Embryonic facial prominence (tissue), 1 donor: ENCODE results near the gene MEIOSIN.

Experiments
- DNase-seq: peaks from one replicate; pipeline ENCODE4 v3.0.0-alpha.2; 2016; ENCODE audit errors: extremely low spot score

Gene MEIOSIN

DNA sequence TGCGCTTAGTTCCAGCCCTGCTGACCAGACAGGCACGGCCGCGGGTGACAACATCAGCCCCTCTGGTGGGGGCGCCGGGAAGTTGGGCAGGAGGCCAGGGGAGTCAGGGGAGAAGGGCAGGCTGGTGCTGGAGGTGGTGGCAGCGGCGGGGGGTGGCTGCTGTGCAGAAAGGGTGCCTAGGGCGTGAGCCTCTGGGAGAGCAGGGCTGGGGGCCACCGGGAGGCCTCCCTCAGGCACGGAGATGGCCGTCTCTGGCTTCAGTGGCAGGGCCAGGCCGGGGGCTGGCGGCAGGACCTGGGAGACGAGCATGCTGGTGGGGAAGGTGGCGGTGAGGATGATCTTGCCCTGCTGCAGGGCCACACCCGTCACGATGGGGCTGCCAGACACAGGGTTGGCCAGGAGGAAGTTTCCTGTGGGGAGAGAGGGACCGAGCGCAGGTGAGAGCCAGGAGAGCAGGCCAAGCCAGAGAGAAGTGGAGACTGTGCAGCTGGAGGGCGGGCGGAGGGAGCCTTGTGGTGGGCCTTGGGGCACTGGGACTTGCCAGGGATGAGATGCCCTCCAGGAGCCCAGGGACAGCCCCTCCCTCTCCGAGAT lies 32.6 kb downstream of the MEIOSIN start:
- DNase-seq: no peak

DNA sequence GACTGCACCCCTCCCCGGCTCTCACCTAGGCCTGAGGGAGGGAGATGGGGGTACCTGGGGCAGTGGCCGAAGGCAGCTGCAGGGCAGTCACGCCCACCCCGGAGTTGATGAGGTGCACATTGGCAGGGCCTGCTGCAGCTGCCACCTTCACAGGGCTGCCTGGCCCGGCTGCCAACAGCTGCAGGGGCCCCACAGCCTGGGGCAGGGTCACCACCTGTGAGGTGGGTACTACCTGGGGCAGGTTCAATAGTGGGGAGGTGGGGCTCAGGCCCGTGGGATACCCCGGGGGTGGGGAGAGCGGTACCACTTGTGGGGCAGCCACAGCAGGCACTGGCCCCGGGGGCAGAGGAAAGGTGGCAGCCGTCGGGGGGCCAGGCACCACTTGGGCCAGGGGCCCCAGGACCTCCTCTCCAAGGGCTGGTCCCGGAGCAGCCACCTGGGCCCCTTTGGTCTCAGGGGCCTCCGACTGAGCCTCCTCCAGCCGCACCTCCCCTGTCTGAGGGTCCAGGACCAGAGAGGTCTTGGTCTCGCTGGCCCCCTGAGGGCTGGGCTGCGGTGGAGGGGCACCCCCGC lies 33.1 kb downstream of the MEIOSIN start:
- no peak for DNase-seq

DNA sequence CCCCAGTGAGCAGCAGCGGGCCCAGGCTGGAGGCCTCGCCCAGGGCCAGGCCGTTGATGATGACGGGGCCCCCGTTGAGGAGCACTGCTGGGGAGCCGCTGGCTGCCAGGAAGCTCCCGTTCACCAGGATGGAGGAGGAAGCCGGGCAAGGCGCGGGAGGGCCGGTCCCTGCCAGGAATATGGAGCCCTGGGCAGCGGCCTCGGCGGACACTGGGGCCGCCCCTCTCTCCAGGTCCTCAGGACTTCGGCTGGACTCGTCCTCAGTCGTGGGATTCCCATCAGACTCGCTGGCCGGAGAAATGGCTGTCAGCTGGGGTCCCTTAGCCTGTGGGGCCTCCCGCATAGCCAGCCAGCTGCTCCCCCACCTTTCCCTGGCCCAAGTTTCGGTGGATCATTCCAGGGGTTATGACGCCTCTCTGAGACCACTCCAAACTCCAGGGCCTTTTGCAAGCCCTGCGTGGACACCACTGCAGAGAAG lies 33.7 kb downstream of the MEIOSIN start:
- DNase-seq: no peak

DNA sequence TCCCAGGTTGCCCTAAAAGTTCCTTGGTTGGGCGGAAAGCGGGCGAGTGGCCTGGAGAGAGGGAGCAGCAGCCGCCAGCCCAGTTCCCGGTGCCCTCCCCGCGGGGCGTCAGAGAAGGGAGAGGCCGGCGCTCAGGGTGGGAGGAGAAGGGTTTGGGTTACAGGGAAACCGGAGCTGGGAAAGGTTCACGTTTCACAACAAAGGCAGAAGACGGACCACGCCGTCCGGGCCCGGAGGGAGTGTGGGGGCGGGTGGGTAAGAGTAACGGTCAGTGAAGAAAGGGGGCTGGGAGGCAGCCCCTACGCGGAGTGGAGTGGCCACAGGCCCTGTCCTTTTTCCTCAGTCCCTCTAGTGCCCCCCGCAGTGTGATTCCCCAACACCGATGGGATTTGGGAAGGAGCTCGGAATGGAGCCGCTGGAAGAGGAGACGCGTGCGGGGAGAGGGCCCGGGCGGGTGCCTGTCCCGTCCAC lies 34.2 kb downstream of the MEIOSIN start:
- peak; percentile 56 for DNase-seq

DNA sequence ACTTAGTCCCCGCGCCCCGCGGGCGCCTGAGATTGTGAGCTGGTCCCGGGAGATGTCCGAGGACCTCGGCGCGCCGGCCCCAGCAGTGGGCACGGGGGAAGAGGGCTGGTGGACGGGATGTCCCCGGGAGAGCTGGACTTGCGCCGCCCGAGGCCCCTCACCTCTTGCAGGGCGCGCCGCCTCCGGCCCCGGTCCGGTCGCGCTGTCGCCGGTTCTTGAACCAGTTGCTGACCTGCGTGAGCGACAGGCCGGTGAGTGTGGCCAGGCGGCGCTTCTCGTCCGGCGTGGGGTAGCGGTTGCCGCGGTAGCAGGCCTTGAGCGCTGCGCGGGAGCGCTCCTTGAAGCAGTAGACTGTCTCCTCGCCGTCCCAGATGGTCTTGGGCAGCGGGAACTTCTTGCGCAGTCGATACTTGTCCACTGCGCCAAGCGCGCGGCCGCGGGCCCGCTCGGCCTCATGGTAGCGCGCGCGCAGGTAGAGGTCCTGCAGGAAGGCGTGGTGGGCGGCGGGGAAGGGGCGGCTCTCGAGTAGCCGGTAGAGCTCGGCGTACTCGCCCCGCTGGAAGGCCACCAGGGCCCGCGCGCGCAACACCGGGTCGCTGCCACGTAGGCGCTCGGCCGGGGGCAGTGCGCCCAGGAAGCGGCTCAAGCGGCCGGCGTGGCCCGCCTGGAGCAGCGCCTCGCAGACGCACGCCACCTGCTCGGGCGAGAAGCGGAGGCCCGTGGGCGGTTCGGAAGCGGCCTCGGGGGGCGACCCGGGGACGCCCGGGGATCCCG lies 34.8 kb downstream of the MEIOSIN start:
- DNase-seq: no peak

DNA sequence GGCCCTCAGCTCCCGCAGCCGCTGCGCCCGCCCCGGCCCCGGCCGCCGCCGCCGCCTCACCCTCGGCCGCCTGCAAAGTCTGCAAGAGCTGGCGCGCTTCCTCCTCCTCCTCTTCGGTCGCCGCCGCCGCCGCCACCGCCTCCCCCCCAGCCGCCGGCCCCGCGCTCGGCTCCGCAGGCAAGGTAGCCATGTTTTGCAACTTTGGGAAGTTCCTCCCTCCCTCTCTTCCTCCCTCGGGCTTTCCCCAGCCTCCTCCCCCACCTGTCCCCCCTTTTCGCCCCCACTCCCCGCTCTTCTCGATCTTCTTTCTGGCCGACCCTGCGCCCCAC lies 35.4 kb downstream of the MEIOSIN start:
- DNase-seq: no peak

DNA sequence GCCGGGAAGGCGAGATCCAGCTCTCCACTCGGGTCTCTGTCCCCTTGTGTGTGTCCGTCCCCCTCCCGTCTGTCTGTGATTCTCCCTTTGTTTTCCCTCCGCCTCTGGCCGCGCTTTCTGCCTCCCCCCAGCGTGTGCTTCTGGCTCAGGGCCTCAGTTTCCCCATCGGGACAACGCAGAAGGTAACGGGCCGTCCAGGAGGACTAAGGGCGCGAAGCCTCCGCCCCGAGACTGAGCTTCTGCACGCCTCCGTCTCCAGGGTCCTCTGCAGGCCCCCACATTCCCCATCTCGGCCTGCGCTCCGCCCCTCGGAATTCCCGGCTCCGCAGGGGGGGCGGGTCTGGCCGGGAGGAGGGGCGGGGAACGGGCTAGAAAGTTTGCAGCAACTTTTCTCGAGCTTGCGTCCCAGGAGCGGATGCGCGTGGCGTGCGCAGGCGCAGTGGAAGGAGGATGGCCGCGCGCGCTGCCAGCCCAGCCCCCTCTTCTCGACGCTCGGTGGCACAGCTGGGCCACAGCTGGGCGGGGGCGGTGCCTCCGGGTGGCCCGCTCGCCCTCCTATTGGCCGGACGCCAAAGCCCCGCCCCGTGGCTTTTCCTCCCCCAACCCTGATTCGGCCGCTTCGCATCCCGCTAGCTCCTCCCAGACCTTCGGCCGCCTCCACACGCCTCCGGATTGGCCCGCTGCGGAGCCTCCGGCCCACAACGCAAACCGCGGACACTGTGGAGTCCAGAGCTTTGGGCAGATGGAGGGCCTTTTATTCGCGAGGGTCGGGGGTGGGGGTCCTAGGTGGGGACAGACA lies 35.9 kb downstream of the MEIOSIN start, which contains the start of gene SIX5:
TSS of gene SIX5 (minus strand) at position 269 of the 799 bp plus-strand sequence. CDS start 408 bp downstream, outside the sequence.
- DNase-seq: peak; percentile 97

DNA sequence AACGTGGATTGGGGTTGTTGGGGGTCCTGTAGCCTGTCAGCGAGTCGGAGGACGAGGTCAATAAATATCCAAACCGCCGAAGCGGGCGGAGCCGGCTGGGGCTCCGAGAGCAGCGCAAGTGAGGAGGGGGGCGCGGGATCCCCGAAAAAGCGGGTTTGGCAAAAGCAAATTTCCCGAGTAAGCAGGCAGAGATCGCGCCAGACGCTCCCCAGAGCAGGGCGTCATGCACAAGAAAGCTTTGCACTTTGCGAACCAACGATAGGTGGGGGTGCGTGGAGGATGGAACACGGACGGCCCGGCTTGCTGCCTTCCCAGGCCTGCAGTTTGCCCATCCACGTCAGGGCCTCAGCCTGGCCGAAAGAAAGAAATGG lies 36.6 kb downstream of the MEIOSIN start:
- no peak for DNase-seq

DNA sequence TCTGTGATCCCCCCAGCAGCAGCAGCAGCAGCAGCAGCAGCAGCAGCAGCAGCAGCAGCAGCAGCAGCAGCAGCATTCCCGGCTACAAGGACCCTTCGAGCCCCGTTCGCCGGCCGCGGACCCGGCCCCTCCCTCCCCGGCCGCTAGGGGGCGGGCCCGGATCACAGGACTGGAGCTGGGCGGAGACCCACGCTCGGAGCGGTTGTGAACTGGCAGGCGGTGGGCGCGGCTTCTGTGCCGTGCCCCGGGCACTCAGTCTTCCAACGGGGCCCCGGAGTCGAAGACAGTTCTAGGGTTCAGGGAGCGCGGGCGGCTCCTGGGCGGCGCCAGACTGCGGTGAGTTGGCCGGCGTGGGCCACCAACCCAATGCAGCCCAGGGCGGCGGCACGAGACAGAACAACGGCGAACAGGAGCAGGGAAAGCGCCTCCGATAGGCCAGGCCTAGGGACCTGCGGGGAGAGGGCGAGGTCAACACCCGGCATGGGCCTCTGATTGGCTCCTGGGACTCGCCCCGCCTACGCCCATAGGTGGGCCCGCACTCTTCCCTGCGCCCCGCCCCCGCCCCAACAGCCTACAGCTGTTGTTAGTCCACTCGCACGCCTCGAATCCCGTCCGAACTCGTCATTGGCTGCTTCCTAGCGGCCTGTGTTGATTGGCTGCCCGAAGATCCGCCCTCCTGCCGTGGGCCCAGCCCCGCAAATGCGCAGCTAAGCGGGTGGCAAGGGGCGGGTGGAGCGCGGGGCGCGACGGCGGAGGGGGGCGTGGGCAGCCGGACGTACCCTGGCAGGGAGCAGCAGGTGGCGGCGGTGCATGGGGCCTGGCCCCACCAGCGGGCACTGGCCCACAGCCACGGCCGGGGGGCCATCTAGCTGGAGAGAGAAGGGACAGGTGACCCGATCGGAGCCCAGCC lies 37.2 kb downstream of the MEIOSIN start:
- peak; percentile 96 for DNase-seq

DNA sequence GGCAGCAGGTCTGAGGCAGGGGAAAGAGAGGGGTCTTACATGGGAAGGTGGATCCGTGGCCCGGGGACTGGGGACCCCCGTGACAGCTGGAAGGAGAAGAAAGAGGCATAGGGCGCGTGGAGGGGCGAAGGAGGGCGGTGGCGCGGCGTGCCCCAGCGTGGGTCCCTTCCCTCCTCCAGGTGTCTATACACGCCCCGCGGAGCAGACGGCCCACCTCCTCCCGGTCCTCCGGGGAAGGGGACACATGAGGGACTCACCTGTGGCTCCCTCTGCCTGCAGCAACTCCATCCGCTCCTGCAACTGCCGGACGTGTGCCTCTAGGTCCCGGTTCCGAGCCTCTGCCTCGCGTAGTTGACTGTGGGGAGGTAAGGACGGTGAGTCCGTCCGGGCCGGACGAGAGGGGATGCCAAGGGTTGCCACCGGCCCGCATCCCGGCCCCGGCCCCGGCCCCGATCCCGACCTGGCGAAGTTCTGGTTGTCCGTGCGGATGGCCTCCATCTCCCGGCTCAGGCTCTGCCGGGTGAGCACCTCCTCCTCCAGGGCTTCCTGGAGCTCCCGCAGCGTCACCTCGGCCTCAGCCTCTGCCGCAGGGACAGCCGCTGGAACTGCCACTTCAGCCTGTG lies 38.2 kb downstream of the MEIOSIN start:
- no peak for DNase-seq

DNA sequence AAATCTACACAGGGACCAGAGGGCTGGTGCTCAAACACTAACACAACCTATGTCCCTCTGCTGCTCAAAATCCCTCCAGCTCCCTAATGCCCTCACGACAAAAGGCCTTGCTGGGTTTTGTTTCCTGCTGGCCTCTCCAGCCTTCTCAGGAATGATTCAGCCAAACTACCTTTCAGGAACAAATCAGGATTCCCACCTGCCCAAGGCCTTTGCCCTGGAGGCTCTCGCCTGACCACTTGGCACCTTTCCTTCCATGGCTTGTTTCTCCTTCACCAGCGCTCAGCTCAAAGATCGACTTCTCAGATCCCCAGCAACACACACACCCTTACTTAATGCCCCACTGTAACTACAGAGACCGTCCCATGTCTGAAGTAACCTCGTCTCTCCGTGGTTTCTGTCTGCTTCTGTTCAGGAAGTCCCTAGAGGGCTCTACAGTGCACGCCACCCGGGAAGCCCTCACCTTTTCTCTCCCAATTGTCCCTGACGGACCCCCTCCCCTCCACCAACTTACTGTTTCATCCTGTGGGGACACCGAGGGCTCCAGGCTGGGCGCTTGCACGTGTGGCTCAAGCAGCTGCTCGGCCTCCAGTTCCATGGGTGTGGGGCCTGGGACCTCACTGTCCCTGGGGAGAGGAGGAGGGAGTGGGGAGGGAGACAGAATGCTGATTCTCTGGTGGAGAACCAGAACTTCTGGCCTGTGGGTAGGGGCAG lies 39.0 kb downstream of the MEIOSIN start:
- DNase-seq: no peak

DNA sequence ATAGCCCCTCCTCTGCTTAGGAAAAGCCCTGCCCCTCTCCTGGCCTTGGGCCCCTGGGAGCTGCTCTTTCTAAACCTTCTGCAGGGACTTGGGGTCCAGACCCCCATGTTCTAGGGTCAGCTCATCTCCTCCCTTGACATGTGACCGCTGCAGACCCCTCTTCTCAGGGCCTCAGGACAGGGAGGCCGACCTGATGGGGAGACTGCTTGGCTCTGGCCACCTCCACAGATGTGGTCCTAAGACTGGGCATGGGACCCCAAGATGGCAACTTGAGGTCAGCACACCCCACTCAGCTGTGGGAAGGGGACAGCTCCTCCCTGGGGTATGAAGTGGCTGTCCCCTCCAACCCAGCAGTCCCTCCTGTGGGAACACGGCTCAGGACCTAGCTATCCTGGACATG lies 39.7 kb downstream of the MEIOSIN start:
- no peak for DNase-seq

DNA sequence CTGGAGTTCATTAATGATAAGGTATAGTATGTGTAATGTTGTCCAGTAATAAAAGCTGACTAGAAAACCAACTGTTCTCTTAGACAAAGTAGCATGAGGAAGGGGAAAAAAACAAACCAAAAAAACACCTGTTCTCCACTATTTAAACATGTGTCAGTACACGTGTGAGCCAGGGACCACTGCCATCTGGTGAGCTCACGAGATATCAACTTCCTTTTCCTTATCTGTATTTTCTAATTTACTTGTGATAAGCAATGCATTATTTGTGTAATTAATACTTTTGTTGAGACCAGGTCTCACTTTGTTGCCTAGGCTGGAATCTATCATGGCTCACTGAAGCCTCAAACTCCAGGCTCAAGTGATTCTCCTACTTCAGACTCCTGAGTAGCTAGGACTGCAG lies 40.1 kb downstream of the MEIOSIN start:
- DNase-seq: no peak

DNA sequence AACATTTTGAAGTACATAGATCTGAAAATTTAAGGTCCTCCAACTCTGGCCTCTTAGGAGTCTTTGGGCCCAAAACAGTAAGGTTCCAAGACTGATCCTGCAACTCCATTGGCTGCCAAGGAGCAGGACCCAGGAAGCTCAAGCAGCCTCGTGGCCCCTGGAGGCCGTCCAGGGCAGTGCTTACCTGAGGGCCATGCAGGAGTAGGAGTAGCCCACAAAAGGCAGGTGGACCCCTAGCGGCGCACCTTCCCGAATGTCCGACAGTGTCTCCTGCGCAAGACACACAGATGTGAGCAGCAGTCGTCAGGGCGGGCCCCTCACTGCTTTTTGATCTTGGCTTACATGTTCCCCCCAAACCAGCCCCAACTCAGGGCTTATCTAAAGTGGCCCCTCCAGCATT lies 41.5 kb downstream of the MEIOSIN start:
- DNase-seq: peak; percentile 4

DNA sequence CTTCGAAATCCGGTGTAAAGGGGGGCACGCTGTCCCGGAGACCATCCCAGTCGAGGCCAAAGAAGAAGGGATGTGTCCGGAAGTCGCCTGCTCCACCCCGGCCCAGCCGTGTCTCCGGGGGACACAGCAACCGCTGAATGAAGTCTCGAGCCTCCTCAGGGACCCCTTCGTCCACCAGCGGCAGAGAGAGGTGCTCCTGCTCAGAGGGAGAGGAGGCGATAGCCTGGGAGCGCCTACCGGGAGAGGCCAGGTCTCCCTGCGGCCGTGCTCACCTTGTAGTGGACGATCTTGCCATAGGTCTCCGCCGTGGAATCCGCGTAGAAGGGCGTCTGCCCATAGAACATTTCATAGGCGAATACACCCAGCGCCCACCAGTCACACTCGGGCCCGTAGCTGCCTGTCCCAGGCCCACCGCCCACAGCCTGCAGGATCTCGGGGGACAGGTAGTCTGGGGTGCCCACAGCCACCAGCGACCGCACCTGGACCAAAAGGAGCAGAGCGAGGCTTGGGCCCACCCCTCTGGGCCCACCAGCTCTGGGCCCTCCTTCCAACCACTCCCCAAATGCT lies 44.2 kb downstream of the MEIOSIN start:
- no peak for DNase-seq

DNA sequence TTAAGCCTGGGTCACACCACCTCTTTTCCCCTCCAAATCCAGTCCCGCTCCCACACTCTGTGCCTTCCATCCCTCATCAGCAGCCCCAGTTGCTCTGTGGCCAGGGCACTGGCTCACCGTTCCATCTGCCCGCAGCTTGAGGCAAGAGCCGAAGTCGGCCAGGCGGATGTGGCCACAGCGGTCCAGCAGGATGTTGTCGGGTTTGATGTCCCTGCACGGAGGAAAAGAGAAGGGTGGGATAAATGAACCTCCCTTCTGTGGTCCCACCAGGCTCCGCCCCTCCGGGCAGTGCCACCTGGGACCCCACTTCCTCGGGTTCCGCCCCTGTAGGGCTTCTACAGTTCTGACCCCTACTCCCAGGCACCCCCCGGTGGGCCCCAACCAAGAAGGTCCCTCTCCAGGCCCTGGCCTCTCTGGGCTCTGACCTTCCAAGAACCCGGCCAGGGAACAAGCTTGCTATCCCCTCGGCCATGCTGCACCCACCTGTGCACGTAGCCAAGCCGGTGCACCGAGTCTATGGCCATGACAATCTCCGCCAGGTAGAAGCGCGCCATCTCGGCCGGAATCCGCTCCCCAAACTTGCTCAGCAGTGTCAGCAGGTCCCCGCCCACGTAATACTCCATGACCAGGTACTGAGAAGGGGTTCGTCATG lies 44.9 kb downstream of the MEIOSIN start:
- DNase-seq: peak; percentile 1

DNA sequence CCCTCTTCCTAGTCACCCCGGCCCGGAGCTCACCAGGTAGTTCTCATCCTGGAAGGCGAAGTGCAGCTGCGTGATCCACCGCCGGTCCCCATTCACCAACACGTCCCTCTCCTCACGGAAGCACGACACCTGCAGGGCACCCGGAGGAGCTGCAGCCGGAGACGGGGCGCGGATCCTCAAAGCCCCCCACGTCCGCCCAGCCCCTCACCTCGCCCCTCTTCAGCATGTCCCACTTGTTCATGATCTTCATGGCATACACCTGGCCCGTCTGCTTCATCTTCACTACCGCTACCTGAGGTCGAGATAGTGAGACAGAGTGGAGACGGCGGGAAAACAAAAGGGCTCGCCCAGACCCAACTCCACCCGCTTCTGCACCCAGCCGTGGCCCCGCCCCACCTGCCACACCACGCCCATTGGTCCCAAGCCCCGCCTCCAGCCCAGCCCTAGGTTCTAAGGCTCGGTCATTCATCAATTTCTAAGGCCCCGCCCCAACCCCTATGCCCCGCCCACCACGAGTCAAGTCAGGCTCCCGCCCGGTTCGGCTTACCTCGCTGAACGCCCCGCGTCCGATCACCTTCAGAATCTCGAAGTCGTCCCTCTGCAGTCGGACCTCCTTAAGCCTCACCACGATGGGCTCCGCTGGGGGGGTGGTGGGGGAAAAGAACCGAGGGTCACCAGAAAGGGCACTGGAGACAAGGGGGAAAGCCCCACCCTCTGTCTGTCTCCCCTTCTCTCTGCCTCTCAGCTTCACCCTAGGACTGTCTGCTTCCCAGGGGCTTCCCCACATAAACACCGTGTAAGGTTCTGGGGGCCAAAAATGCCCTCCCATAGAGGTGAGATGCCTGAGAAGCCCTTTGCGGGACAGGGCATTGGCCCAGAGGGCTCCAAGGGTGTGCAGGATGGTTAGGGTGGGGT lies 46.2 kb downstream of the MEIOSIN start:
- DNase-seq: peak; percentile 17

DNA sequence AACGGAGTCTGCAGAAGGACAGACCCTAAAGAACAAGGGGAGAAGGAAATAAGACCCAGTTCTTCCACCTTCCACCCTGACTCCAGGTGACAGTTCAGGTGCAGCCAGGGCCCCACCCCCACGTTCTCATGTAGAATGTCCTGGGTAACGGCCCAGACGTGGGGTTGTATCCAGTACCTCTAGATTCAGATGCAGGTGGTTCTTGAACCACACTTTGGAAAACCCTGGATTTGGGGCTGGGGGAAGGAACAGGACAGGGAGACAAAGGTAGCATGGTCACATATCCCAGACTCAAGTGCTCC lies 46.9 kb downstream of the MEIOSIN start:
- no peak for DNase-seq
